Measurements from ENCODE around the gene FRMD6.

Gene FRMD6

DNA sequence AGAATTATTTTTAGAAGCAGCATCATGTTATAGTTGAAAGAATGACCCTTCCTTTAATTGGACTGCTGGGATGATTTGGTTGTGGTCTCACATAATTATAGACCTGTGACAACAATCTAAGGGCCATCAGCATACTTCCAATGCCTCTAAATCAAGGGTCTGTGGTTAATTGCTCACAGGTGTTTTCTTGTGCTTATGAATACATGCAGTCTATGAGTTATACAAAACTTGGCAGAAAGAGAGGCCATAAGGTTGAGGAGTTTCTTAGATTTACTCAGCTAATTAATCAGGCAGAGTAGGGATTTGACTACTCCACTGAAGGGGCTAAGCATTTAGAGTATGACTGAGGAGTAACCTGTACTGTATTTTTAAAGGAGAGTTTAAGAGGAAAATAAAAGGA lies 37.0 kb upstream of the FRMD6 start:
- H3K4me3 ChIP-seq (ENCODE audit: low read length), result no peak overlapping the region
- no peak for DNase-seq (ENCODE audit: low read depth, low spot score)
- H3K9me3 ChIP-seq (ENCODE audit: control insufficient read depth, insufficient read depth, low read length), result no peaks in the 10 kb centered on the region
- H3K27me3 ChIP-seq (ENCODE audit: control insufficient read depth, insufficient read depth, low read length), result no peaks in the 10 kb centered on the region
- no peaks in the 10 kb centered on the region for H3K4me1 ChIP-seq (ENCODE audit: control insufficient read depth, insufficient read depth, low read length)
- H3K27ac ChIP-seq (ENCODE audit: low read length), result no peak overlapping the region
- H3K36me3 ChIP-seq (ENCODE audit: control insufficient read depth, insufficient read depth, low read length), result no peaks in the 10 kb centered on the region

GRCh38 chr14:51616256-51616655 lies 35.5 kb upstream of the FRMD6 start:
- no peaks in the 10 kb centered on the region for H3K27me3 ChIP-seq (ENCODE audit: control insufficient read depth, insufficient read depth, low read length)
- no peaks in the 10 kb centered on the region for H3K36me3 ChIP-seq (ENCODE audit: control insufficient read depth, insufficient read depth, low read length)
- no peaks in the 10 kb centered on the region for H3K4me1 ChIP-seq (ENCODE audit: control insufficient read depth, insufficient read depth, low read length)
- no peak for DNase-seq (ENCODE audit: low read depth, low spot score)
- no CpG with 5 or more reads among the region's 1 CpG for WGBS (ENCODE audit: insufficient coverage, insufficient read length)
- no peak overlapping the region for H3K27ac ChIP-seq (ENCODE audit: low read length)
- H3K9me3 ChIP-seq (ENCODE audit: control insufficient read depth, insufficient read depth, low read length), result no peaks in the 10 kb centered on the region
- H3K4me3 ChIP-seq (ENCODE audit: low read length), result no peak overlapping the region

GRCh38 chr14:51616724-51617409 lies 34.8 kb upstream of the FRMD6 start:
- WGBS (ENCODE audit: insufficient coverage, insufficient read length), result no CpG with 5 or more reads among the region's 4 CpGs
- Histone ChIP-seq H3K4me3 (ENCODE audit: low read length) (no peak overlapping the region), H3K36me3 (ENCODE audit: control insufficient read depth, insufficient read depth, low read length) (no peaks in the 10 kb centered on the region), H3K27me3 (ENCODE audit: control insufficient read depth, insufficient read depth, low read length) (no peaks in the 10 kb centered on the region), H3K27ac (ENCODE audit: low read length) (no peak overlapping the region), H3K4me1 (ENCODE audit: control insufficient read depth, insufficient read depth, low read length) (no peaks in the 10 kb centered on the region), H3K9me3 (ENCODE audit: control insufficient read depth, insufficient read depth, low read length) (no peaks in the 10 kb centered on the region)
- no peak for DNase-seq (ENCODE audit: low read depth, low spot score)

DNA sequence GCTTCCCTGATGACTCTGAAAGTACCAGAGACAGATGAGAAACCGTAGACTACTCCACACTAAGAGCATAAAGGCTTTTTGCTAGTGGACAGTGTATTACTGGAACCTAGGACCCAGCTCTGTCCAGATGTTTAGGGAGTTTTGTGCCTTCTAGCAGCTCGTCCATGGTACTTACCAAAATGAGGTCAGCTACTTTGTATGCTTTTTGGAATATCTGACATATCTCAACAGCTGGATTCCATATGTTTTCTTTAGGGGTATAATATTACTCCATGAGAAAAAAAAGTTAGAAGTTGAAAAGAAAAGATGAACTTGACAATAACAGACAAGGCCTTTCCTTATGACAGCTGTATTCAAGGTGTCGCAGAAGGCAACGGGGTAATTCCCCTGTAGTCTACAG lies 32.1 kb upstream of the FRMD6 start:
- WGBS (ENCODE audit: insufficient coverage, insufficient read length), result no CpG with 5 or more reads among the region's 4 CpGs
- Histone ChIP-seq H3K36me3 (ENCODE audit: control insufficient read depth, insufficient read depth, low read length) (no peaks in the 10 kb centered on the region), H3K4me1 (ENCODE audit: control insufficient read depth, insufficient read depth, low read length) (no peaks in the 10 kb centered on the region), H3K4me3 (ENCODE audit: low read length) (no peak overlapping the region), H3K9me3 (ENCODE audit: control insufficient read depth, insufficient read depth, low read length) (no peaks in the 10 kb centered on the region), H3K27me3 (ENCODE audit: control insufficient read depth, insufficient read depth, low read length) (no peaks in the 10 kb centered on the region), H3K27ac (ENCODE audit: low read length) (no peak overlapping the region)
- no peak for DNase-seq (ENCODE audit: low read depth, low spot score)

DNA sequence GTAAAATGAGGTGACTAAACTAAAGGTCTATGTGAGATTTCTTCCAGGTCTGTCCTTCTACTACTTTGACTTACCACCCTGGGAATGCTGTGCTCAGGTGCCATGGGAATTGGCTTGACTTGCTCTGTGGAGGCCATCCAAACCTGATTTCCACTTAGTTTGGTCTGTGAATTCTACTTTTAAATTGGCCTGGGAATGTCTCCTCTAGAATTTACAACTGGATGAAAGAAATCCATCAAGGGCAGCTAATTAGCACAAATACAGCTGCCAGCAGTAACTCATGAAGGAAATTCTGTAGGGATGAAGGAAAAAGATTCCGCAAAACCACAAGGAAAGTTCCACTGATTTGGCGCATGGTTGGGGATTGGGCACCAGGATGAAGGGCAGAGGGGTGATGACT lies 31.7 kb upstream of the FRMD6 start:
- DNase-seq (ENCODE audit: low read depth, low spot score), result no peak
- Histone ChIP-seq H3K9me3 (ENCODE audit: control insufficient read depth, insufficient read depth, low read length) (no peaks in the 10 kb centered on the region), H3K4me1 (ENCODE audit: control insufficient read depth, insufficient read depth, low read length) (no peaks in the 10 kb centered on the region), H3K4me3 (ENCODE audit: low read length) (no peak overlapping the region), H3K27me3 (ENCODE audit: control insufficient read depth, insufficient read depth, low read length) (no peaks in the 10 kb centered on the region), H3K27ac (ENCODE audit: low read length) (no peak overlapping the region), H3K36me3 (ENCODE audit: control insufficient read depth, insufficient read depth, low read length) (no peaks in the 10 kb centered on the region)
- no CpG with 5 or more reads among the region's 2 CpGs for WGBS (ENCODE audit: insufficient coverage, insufficient read length)

DNA sequence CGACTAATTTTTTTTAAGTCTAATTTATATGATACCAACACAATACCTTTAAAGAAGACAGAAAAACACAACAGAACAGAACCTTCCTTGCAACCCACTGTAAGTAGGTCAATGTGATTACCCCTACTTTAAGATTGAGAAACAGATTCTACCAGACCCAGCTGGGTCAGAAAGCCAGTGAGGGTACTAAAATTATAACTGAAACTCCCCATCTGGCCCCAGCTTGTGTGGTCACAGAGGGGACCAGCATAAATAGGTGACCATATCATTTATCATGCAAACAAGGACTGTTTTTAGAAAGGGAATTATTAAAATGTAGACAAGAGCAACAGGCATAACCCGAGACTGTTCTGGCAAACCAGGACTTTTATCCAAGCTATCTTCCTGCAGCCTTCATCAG lies 30.1 kb upstream of the FRMD6 start:
- no peak overlapping the region for H3K4me3 ChIP-seq (ENCODE audit: low read length)
- no peaks in the 10 kb centered on the region for H3K9me3 ChIP-seq (ENCODE audit: control insufficient read depth, insufficient read depth, low read length)
- no CpG with 5 or more reads among the region's 2 CpGs for WGBS (ENCODE audit: insufficient coverage, insufficient read length)
- no peaks in the 10 kb centered on the region for H3K4me1 ChIP-seq (ENCODE audit: control insufficient read depth, insufficient read depth, low read length)
- no peak for DNase-seq (ENCODE audit: low read depth, low spot score)
- no peaks in the 10 kb centered on the region for H3K27me3 ChIP-seq (ENCODE audit: control insufficient read depth, insufficient read depth, low read length)
- H3K36me3 ChIP-seq (ENCODE audit: control insufficient read depth, insufficient read depth, low read length), result no peaks in the 10 kb centered on the region
- H3K27ac ChIP-seq (ENCODE audit: low read length), result no peak overlapping the region

- no CpG with 5 or more reads among the region's 2 CpGs for WGBS (ENCODE audit: insufficient coverage, insufficient read length)
Observed at GRCh38 chr14:51622376-51622775, 29.3 kb upstream of the FRMD6 start.

DNA sequence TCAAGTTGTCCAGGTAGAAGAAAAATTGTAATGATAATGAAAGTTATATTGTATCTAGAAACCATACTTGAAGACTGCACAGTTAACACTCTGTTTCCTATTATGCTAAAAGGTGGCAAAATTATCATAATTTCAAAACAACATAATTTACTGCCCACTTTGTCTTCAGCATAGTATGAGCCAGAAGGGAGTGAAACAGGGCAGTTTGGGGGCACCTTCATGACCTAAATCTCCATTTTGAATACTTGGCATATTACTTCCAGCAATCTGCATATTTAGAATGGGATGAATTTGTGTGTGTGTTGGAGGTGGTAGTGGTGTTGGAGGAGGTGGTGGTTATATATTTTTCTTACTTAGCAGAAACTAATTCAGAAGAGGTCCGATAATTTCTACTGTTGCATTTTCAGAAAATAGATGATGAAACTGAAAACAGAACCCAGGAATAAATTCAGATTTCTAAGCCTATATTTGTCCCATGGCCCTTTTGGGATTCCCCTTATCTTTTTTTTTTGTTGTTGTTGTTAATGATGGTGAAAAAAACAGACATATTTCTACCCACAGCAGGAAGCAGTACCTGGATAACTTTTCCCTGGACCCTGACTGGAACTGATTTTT lies 26.6 kb upstream of the FRMD6 start:
- Histone ChIP-seq H3K27ac (ENCODE audit: low read length) (no peak overlapping the region), H3K4me3 (ENCODE audit: low read length) (no peak overlapping the region), H3K27me3 (ENCODE audit: control insufficient read depth, insufficient read depth, low read length) (no peaks in the 10 kb centered on the region), H3K36me3 (ENCODE audit: control insufficient read depth, insufficient read depth, low read length) (no peaks in the 10 kb centered on the region), H3K4me1 (ENCODE audit: control insufficient read depth, insufficient read depth, low read length) (no peaks in the 10 kb centered on the region), H3K9me3 (ENCODE audit: control insufficient read depth, insufficient read depth, low read length) (no peaks in the 10 kb centered on the region)
- no CpG with 5 or more reads among the region's 1 CpG for WGBS (ENCODE audit: insufficient coverage, insufficient read length)
- no peak for DNase-seq (ENCODE audit: low read depth, low spot score)

More at GRCh38 chr14:51622376-51622775, 29.3 kb upstream of the FRMD6 start:
- no peak overlapping the region for H3K27ac ChIP-seq (ENCODE audit: low read length)
- no peak for DNase-seq (ENCODE audit: low read depth, low spot score)
- no peaks in the 10 kb centered on the region for H3K9me3 ChIP-seq (ENCODE audit: control insufficient read depth, insufficient read depth, low read length)
- H3K27me3 ChIP-seq (ENCODE audit: control insufficient read depth, insufficient read depth, low read length), result no peaks in the 10 kb centered on the region
- no peaks in the 10 kb centered on the region for H3K36me3 ChIP-seq (ENCODE audit: control insufficient read depth, insufficient read depth, low read length)
- H3K4me1 ChIP-seq (ENCODE audit: control insufficient read depth, insufficient read depth, low read length), result no peaks in the 10 kb centered on the region
- no peak overlapping the region for H3K4me3 ChIP-seq (ENCODE audit: low read length)

DNA sequence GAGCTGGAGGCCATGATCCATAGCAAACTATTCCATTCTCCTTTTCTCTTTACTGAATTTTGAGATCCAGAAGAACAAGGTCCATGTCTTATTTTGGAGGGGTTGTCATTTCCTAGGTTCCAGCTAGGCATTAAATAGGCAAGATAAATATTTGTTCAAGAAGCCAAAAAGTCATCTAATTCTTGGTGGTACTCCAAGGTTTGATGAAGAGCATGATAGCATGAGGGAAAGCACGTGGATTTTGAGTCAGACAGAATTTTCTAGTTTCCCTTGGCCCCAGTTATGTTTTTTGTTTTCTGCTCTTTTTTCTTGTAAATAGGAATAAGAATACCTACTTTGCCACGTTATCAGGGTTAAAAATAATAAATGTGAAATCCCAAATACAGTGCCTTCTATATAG lies 25.5 kb upstream of the FRMD6 start:
- H3K9me3 ChIP-seq (ENCODE audit: control insufficient read depth, insufficient read depth, low read length), result no peaks in the 10 kb centered on the region
- no peaks in the 10 kb centered on the region for H3K36me3 ChIP-seq (ENCODE audit: control insufficient read depth, insufficient read depth, low read length)
- DNase-seq (ENCODE audit: low read depth, low spot score), result no peak
- no peaks in the 10 kb centered on the region for H3K27me3 ChIP-seq (ENCODE audit: control insufficient read depth, insufficient read depth, low read length)
- H3K4me3 ChIP-seq (ENCODE audit: low read length), result no peak overlapping the region
- WGBS (ENCODE audit: insufficient coverage, insufficient read length), result no CpG with 5 or more reads among the region's 2 CpGs
- H3K27ac ChIP-seq (ENCODE audit: low read length), result no peak overlapping the region
- H3K4me1 ChIP-seq (ENCODE audit: control insufficient read depth, insufficient read depth, low read length), result no peaks in the 10 kb centered on the region

GRCh38 chr14:51626788-51627187 lies 24.9 kb upstream of the FRMD6 start:
- H3K4me1 ChIP-seq (ENCODE audit: control insufficient read depth, insufficient read depth, low read length), result no peaks in the 10 kb centered on the region
- no peaks in the 10 kb centered on the region for H3K27me3 ChIP-seq (ENCODE audit: control insufficient read depth, insufficient read depth, low read length)
- no CpG with 5 or more reads among the region's 1 CpG for WGBS (ENCODE audit: insufficient coverage, insufficient read length)
- H3K9me3 ChIP-seq (ENCODE audit: control insufficient read depth, insufficient read depth, low read length), result no peaks in the 10 kb centered on the region
- no peak for DNase-seq (ENCODE audit: low read depth, low spot score)
- no peaks in the 10 kb centered on the region for H3K36me3 ChIP-seq (ENCODE audit: control insufficient read depth, insufficient read depth, low read length)
- H3K4me3 ChIP-seq (ENCODE audit: low read length), result no peak overlapping the region
- no peak overlapping the region for H3K27ac ChIP-seq (ENCODE audit: low read length)

DNA sequence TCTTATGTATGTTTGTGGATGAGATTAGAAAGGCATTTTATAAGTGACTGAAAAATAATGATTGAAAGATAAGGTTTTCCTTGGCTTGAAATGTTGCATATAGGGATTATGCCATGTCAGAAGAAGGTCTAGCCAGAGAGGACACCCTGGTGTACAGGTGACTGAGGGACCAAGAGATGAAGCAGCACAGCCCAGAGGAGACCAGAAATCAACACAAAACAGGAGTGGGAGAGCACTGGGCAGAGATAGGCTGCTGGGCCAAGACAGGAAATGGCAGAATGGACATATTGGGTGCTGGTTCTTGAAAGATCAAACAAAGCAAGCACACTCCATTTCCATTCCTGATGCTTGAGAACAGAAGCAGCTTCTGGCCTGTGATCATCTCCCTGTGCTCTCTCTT lies 24.4 kb upstream of the FRMD6 start:
- no peaks in the 10 kb centered on the region for H3K27me3 ChIP-seq (ENCODE audit: control insufficient read depth, insufficient read depth, low read length)
- H3K9me3 ChIP-seq (ENCODE audit: control insufficient read depth, insufficient read depth, low read length), result no peaks in the 10 kb centered on the region
- H3K27ac ChIP-seq (ENCODE audit: low read length), result no peak overlapping the region
- no peak overlapping the region for H3K4me3 ChIP-seq (ENCODE audit: low read length)
- H3K36me3 ChIP-seq (ENCODE audit: control insufficient read depth, insufficient read depth, low read length), result no peaks in the 10 kb centered on the region
- no peaks in the 10 kb centered on the region for H3K4me1 ChIP-seq (ENCODE audit: control insufficient read depth, insufficient read depth, low read length)
- DNase-seq (ENCODE audit: low read depth, low spot score), result no peak
